Keratinocyte (primary cell): Measurements from ENCODE around the gene ABCD3. TPM values are rescaled to one million over a fixed set of nuclear protein-coding genes. Genes with fewer than 3 reads are reported as not detected.

Experiments used
- DNase-seq: peaks from one replicate; pipeline ENCODE4 v3.0.0-alpha.2; 2011; ENCODE audit warnings: low read depth, missing footprints, low spot score
- FAIRE-seq: peaks from 2 replicates; lab custom pipeline; 2011; peaks lifted over from hg19 to GRCh38; lab: Jason Lieb, UNC
- H2AFZ ChIP-seq: 2 replicates; pipeline ENCODE4 v1.6.0; 2012; ENCODE audit warnings: low read length, control low read depth, inconsistent platforms; ENCODE audit not compliant: control insufficient read depth
- H3K27ac ChIP-seq: 2 replicates; pipeline ENCODE4 v1.5.1; 2011; ENCODE audit warnings: low read length; ENCODE audit not compliant: control insufficient read depth, insufficient read depth
- H3K27me3 ChIP-seq: 3 replicates; pipeline ENCODE4 v1.6.0; 2011; ENCODE audit warnings: low read length; ENCODE audit not compliant: control insufficient read depth, insufficient read depth; ENCODE audit errors: extremely low read depth
- H3K36me3 ChIP-seq, 2 experiments: 2 replicates in 1 of 2; 3 replicates in 1 of 2; pipeline ENCODE4 v1.5.1; 2011; ENCODE audit warnings: low read length in 2 of 2, mild to moderate bottlenecking in 1 of 2; ENCODE audit not compliant: control insufficient read depth in 2 of 2, insufficient read depth in 2 of 2; ENCODE audit errors: extremely low read depth in 1 of 2
- H3K4me1 ChIP-seq: 3 replicates; pipeline ENCODE4 v1.5.1; 2011; ENCODE audit warnings: low read length; ENCODE audit not compliant: control insufficient read depth, insufficient read depth; ENCODE audit errors: extremely low read depth
- H3K4me2 ChIP-seq: 3 replicates; pipeline ENCODE4 v1.6.0; 2011; ENCODE audit warnings: low read depth, low read length; ENCODE audit not compliant: control insufficient read depth, insufficient read depth; ENCODE audit errors: extremely low read depth
- H3K4me3 ChIP-seq, 3 experiments: fragments of 200-600 bp in 1 of 3; sonication (generic) in 1 of 3; 2 replicates in 2 of 3; 3 replicates in 1 of 3; pipeline ENCODE4 v1.5.1; 2011 to 2016; ENCODE audit warnings: low read length in 3 of 3, mild to moderate bottlenecking in 3 of 3, control low read depth in 2 of 3, inconsistent platforms in 1 of 3, low read depth in 1 of 3, mixed read lengths in 1 of 3, mixed run types in 1 of 3, moderate library complexity in 1 of 3; ENCODE audit not compliant: control insufficient read depth in 2 of 3, insufficient read depth in 2 of 3; ENCODE audit errors: extremely low read depth in 1 of 3
- H3K79me2 ChIP-seq: 2 replicates; pipeline ENCODE4 v1.6.0; 2012; ENCODE audit warnings: low read length; ENCODE audit not compliant: control insufficient read depth, insufficient read depth
- H3K9ac ChIP-seq: 3 replicates; pipeline ENCODE4 v1.6.0; 2011; ENCODE audit warnings: low read length; ENCODE audit not compliant: control insufficient read depth, insufficient read depth; ENCODE audit errors: extremely low read depth
- H3K9me1 ChIP-seq: 3 replicates; pipeline ENCODE4 v1.6.0; 2011; ENCODE audit warnings: low read length; ENCODE audit not compliant: control insufficient read depth, insufficient read depth; ENCODE audit errors: extremely low read depth
- H3K9me3 ChIP-seq: 2 replicates; pipeline ENCODE4 v1.5.1; 2012; ENCODE audit warnings: low read depth, low read length; ENCODE audit not compliant: control insufficient read depth
- H4K20me1 ChIP-seq: 3 replicates; pipeline ENCODE4 v1.6.0; 2011; ENCODE audit warnings: low read length; ENCODE audit not compliant: control insufficient read depth, insufficient read depth; ENCODE audit errors: extremely low read depth
- EZH2 ChIP-seq: IDR thresholded peaks from one replicate; pipeline ENCODE4 v1.6.1; 2012; ENCODE audit warnings: inconsistent platforms, mild to moderate bottlenecking, low read length, moderate library complexity
- dilution Hi-C: fragments of 300-500 bp; cut with MboI; formaldehyde crosslinking; loops from one replicate; pipeline ENCODE4 v1.7.0; 2020; ENCODE audit warnings: low sequenced_read_pairs; ENCODE audit not compliant: extremely low pct_ligation_motif_present
- polyA plus RNA-seq, 5 experiments: library from polyadenylated mRNA; depleted of rRNA in 3 of 5; stranded (reverse) in 3 of 5; stranded (forward) in 1 of 5; unstranded in 1 of 5; fragments of >200 nt; gene quantifications; 1 replicate in 1 of 5; 2 replicates in 3 of 5; 3 replicates in 1 of 5; pipeline versions ENCODE4 v1.2.1 to v1.2.3, GENCODE V29; 2011 to 2012; ENCODE audit warnings: missing spikeins in 2 of 5, low read depth in 1 of 5, low replicate concordance in 1 of 5
- TF ChIP-seq, protein P1 (sequence below), 3 experiments: IDR thresholded peaks in 1 of 3; conservative IDR thresholded peaks in 1 of 3; optimal IDR thresholded peaks in 1 of 3; 2 replicates in 2 of 3; 3 replicates in 1 of 3; pipeline versions ENCODE3 to v1.5.1; 2011; ENCODE audit warnings: low read length in 3 of 3, mild to moderate bottlenecking in 3 of 3, moderate library complexity in 2 of 3, control low read depth in 1 of 3, inconsistent platforms in 1 of 3; ENCODE audit not compliant: insufficient read depth in 2 of 3; ENCODE audit errors: extremely low read depth in 1 of 3

ABCD3 gene
- polyA plus RNA-seq, 1 donor (not counting 4 experiments of a cell fraction or from before 2014, with no cell fraction given) = 34.9 TPM

- FAIRE-seq (peak; percentile 59), DNase-seq (no peak)
- Histone ChIP-seq H3K27ac (peak overlapping the region; percentile 78), H3K4me3 (peak overlapping the region; percentile 73 to 94 (median 87)), H4K20me1 (no peaks in the 10 kb centered on the region), H3K27me3 (no peaks in the 10 kb centered on the region), H3K4me2 (peak overlapping the region; percentile 93), H2AFZ (peak overlapping the region; percentile 95), H3K36me3 (no peaks in the 10 kb centered on the region), H3K4me1 (peaks cover 32% of the 10 kb centered on the region), H3K79me2 (peaks cover 42% of the 10 kb centered on the region), H3K9me3 (no peaks in the 10 kb centered on the region), H3K9me1 (no peaks in the 10 kb centered on the region), H3K9ac (peak overlapping the region; percentile 73)
- no peak for TF ChIP-seq EZH2
- TF ChIP-seq, protein P1, sequence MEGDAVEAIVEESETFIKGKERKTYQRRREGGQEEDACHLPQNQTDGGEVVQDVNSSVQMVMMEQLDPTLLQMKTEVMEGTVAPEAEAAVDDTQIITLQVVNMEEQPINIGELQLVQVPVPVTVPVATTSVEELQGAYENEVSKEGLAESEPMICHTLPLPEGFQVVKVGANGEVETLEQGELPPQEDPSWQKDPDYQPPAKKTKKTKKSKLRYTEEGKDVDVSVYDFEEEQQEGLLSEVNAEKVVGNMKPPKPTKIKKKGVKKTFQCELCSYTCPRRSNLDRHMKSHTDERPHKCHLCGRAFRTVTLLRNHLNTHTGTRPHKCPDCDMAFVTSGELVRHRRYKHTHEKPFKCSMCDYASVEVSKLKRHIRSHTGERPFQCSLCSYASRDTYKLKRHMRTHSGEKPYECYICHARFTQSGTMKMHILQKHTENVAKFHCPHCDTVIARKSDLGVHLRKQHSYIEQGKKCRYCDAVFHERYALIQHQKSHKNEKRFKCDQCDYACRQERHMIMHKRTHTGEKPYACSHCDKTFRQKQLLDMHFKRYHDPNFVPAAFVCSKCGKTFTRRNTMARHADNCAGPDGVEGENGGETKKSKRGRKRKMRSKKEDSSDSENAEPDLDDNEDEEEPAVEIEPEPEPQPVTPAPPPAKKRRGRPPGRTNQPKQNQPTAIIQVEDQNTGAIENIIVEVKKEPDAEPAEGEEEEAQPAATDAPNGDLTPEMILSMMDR (optimal IDR thresholded peaks at IDR 0.05 in 1 of 3, IDR thresholded peaks at IDR 0.05 in 1 of 3, conservative IDR thresholded peaks at IDR 0.05 in 1 of 3; ENCODE audit: extremely low read depth in 1 of 3, insufficient read depth in 2 of 3, low read length in 3 of 3) = no peak
- dilution Hi-C loops = no loop called here
Measured at GRCh38 chr1:94417728-94417977, 536 bp upstream of the ABCD3 start.

- peak overlapping the region; percentile 71 for H3K27ac ChIP-seq
- no peak for TF ChIP-seq EZH2
- FAIRE-seq = peak; percentile 49
- no peak for DNase-seq
- dilution Hi-C loops = no loop called here
- H3K79me2 ChIP-seq = peaks cover 55% of the 10 kb centered on the region
- H3K36me3 ChIP-seq = no peaks in the 10 kb centered on the region
- peak overlapping the region; percentile 73 to 94 (median 87) for H3K4me3 ChIP-seq
- no peaks in the 10 kb centered on the region for H3K9me1 ChIP-seq
- H4K20me1 ChIP-seq = no peaks in the 10 kb centered on the region
- peaks cover 37% of the 10 kb centered on the region for H3K4me1 ChIP-seq
- no peaks in the 10 kb centered on the region for H3K9me3 ChIP-seq
- H3K9ac ChIP-seq = peak overlapping the region; percentile 73
- H3K27me3 ChIP-seq = no peaks in the 10 kb centered on the region
- H2AFZ ChIP-seq = peak overlapping the region; percentile 92
- peak overlapping the region; percentile 92 for H3K4me2 ChIP-seq
Measured at GRCh38 chr1:94418664-94419655, 771 bp downstream of the ABCD3 start.
